ENCODE results near the gene MEG3. TPM values are rescaled to one million over a fixed set of nuclear protein-coding genes. Genes with fewer than 3 reads are reported as not detected.

Gene MEG3
- total RNA-seq, 1 donor from 2014 or later = 0.22 TPM

DNA sequence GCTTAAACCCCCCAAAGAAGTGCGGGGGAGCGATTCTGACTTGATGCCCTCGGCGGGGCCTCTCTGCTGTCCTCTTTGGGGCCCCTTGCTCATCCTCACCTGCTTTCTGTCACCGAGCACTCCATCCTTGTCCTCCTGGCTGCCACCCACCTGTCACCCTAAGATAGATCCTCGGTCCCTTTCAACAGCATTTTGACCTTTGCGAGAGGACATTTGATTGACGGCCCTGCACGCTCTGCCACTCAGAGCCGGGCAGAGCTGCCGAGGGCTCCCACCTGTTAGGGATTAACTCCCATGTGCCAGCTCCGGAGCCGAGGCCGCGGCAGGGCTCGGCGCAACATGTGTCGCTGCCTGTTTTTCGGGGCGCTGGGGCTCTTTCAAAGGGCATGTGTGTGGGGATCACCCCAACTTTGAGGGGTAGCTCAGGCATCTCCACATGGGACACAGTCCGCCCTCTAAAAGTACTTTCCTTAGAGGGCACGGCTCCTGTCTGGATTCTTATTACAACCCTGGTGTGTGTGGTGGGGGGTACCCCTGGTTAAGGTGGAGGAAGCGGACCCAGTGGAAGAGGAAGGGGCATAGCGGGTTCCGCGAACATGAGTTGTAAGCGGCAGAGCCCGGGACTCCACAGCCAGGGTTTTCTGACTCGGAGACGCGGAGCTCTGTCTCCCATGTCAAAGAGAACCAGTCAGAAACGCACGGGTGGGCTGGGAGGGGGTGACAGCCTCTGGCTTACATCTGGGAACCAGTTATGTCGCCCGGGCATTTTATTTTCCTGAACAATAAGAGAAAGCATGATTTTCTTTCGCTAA, 811 bp upstream of the MEG3 start:
- H3K36me3 Mint-ChIP-seq (ENCODE audit: unreplicated experiment) = peaks cover 5% of the 10 kb centered on the region
- peaks cover 8% of the 10 kb centered on the region for H3K9me3 Mint-ChIP-seq (ENCODE audit: unreplicated experiment)
- H3K27ac Mint-ChIP-seq (ENCODE audit: unreplicated experiment) = no peak overlapping the region
- H3K4me1 Mint-ChIP-seq (ENCODE audit: low read depth, unreplicated experiment) = peaks cover 3% of the 10 kb centered on the region
- TF ChIP-seq, protein P1, sequence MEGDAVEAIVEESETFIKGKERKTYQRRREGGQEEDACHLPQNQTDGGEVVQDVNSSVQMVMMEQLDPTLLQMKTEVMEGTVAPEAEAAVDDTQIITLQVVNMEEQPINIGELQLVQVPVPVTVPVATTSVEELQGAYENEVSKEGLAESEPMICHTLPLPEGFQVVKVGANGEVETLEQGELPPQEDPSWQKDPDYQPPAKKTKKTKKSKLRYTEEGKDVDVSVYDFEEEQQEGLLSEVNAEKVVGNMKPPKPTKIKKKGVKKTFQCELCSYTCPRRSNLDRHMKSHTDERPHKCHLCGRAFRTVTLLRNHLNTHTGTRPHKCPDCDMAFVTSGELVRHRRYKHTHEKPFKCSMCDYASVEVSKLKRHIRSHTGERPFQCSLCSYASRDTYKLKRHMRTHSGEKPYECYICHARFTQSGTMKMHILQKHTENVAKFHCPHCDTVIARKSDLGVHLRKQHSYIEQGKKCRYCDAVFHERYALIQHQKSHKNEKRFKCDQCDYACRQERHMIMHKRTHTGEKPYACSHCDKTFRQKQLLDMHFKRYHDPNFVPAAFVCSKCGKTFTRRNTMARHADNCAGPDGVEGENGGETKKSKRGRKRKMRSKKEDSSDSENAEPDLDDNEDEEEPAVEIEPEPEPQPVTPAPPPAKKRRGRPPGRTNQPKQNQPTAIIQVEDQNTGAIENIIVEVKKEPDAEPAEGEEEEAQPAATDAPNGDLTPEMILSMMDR (IDR thresholded peaks at IDR 0.05; ENCODE audit: partially characterized antibody, unreplicated experiment) = no peak
- DNase-seq = no peak
- H3K4me3 Mint-ChIP-seq (ENCODE audit: unreplicated experiment) = no peak overlapping the region
- peaks cover 4% of the 10 kb centered on the region for H3K27me3 Mint-ChIP-seq (ENCODE audit: unreplicated experiment)

DNA sequence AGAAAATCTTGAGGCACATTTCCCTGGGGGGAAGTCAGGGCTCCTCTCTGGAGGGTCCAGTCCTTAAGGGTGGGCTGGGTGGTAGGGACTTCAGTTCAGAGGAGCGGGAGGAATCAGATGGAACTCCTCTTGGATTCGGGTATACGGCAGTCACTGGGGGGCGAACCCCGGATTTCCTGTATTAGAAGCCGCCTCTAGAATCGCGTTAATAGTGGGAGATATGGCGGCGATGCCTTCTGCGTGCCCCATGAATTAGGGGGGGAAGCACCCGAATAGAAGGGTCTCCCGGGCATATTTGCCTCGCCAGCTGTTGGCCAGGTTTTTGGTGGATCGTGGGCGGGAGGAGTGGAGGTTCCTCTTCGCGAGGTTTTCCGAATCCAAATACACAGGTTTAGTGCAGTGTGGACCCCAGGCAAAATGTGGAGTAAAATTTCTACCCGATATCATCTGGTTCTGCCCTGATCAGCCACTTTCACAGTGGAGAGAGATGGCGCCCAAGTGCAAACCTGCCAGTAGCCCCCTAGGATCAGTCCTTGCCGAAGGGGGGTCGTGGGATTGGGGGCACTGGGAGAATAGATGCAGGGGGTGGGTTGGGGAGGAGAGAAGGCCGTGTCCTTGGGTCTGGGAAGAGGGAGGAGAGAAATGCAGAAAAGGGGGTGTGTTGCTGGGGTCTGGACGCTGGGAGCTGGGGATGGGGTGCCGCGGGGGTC, 628 bp downstream of the MEG3 start:
- H3K4me1 Mint-ChIP-seq (ENCODE audit: low read depth, unreplicated experiment) = peaks cover 5% of the 10 kb centered on the region
- peaks cover 8% of the 10 kb centered on the region for H3K9me3 Mint-ChIP-seq (ENCODE audit: unreplicated experiment)
- H3K36me3 Mint-ChIP-seq (ENCODE audit: unreplicated experiment) = peaks cover 5% of the 10 kb centered on the region
- TF ChIP-seq, protein P1 (IDR thresholded peaks at IDR 0.05; ENCODE audit: partially characterized antibody, unreplicated experiment) = no peak
- no peak for DNase-seq
- H3K27ac Mint-ChIP-seq (ENCODE audit: unreplicated experiment) = no peak overlapping the region
- peaks cover 4% of the 10 kb centered on the region for H3K27me3 Mint-ChIP-seq (ENCODE audit: unreplicated experiment)
- no peak overlapping the region for H3K4me3 Mint-ChIP-seq (ENCODE audit: unreplicated experiment)

DNA sequence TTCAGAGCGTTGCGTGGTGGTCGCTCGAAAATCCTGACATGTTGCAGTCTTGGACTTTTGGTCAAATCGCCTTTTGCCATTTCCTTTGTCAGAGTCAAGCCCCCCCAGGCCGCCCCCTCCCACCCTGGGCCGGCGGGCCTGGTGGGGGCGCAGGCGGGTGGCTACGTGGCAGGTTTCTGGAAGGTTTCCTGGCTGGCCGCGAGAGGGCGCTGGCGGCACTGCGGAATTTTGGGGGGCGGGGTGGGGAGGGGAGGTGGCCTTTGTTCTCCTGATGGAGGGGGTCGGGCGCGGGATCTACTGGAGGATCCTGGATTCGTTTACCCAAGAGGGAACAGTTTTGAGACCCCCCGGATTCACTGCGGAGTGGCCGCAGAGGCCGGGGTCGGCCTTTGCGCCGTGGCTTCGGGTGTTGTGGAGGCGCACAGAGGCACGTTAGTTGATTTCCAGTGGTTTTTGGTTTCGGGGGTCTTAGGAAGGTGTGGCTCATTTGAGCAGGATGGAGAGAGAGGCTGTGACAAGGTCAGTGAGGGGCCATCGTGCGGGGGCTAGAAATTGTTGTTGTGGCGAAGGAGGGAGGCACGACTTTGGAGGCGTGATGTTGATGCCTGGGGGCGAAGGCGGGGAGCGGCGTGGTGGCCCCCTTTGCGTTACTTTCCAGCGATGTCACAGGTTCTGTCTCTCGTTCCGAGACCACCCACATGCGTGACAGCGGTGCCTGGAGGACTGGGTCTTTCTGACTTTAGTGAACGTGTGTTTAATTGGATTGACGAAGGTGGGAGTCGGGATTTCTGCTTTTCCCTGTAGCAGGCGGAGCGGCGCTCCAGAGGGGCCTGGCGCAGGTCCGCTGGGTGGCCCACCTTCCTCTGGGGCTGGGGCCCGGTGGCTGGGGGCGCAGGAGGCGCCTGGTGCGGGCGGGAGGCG, 1.4 kb downstream of the MEG3 start:
- H3K36me3 Mint-ChIP-seq (ENCODE audit: unreplicated experiment) = peaks cover 5% of the 10 kb centered on the region
- H3K4me1 Mint-ChIP-seq (ENCODE audit: low read depth, unreplicated experiment) = peaks cover 10% of the 10 kb centered on the region
- H3K27me3 Mint-ChIP-seq (ENCODE audit: unreplicated experiment) = peaks cover 4% of the 10 kb centered on the region
- TF ChIP-seq, protein P1 (IDR thresholded peaks at IDR 0.05; ENCODE audit: partially characterized antibody, unreplicated experiment) = no peak
- DNase-seq = no peak
- peak overlapping the region; percentile 23 for H3K27ac Mint-ChIP-seq (ENCODE audit: unreplicated experiment)
- H3K4me3 Mint-ChIP-seq (ENCODE audit: unreplicated experiment) = no peak overlapping the region
- H3K9me3 Mint-ChIP-seq (ENCODE audit: unreplicated experiment) = peaks cover 8% of the 10 kb centered on the region

DNA sequence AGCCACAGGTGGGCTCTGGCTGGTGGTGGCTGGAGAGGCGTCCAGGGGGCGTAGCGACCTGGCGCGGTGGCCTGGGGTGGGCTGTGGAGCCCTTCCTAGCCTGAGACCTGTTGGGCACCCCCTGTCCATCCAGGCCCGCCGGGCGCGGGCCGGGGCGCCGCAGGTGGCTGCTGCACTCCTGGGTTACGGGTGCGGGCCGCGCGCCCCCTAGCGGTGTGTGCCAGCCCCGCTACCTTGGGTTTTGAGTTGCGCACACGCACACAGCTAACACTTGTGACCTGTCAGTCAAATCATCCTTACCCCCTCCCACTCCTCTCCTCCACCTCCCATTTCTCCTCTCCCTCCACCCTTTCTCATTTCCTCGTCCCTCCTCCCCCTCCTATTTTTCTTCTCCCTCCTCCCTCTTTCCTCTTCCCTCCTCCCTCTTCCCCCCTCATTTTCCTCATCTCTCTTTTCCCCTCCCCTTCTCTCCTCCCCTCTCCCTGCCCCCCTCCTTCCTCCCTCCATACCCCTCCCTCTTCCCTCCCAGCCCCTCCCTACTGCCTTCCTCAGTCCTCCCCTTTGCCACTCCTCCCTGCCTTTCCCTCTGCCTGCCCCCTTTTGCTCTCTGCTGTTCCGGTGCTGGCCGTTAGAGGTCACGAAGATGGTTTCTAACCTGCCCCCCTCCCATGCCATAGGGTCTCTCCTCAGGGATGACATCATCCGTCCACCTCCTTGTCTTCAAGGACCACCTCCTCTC, 2.3 kb downstream of the MEG3 start:
- H3K36me3 Mint-ChIP-seq (ENCODE audit: unreplicated experiment) = peaks cover 5% of the 10 kb centered on the region
- H3K27ac Mint-ChIP-seq (ENCODE audit: unreplicated experiment) = no peak overlapping the region
- TF ChIP-seq, protein P1 (IDR thresholded peaks at IDR 0.05; ENCODE audit: partially characterized antibody, unreplicated experiment) = no peak
- peaks cover 3% of the 10 kb centered on the region for H3K27me3 Mint-ChIP-seq (ENCODE audit: unreplicated experiment)
- peaks cover 8% of the 10 kb centered on the region for H3K9me3 Mint-ChIP-seq (ENCODE audit: unreplicated experiment)
- H3K4me3 Mint-ChIP-seq (ENCODE audit: unreplicated experiment) = no peak overlapping the region
- peaks cover 10% of the 10 kb centered on the region for H3K4me1 Mint-ChIP-seq (ENCODE audit: low read depth, unreplicated experiment)
- DNase-seq = no peak

Measured in glutamatergic neuron (in vitro differentiated cells).